HEK293 (cell line): ENCODE measurements around the gene FUT3.
"Not testable (repeated sequence)": the region's sequence is repeated elsewhere in the genome, so short reads cannot be mapped to it uniquely, and the experiment has no call there.

ENCODE experiments used
- CTCF ChIA-PET: fragments of 350-600 bp; formaldehyde crosslinking; extraction: SDS; loops from one replicate; lab custom pipeline; 2021; ENCODE audit warnings: antibody characterized with exemption; lab: Yijun Ruan, JAX
- POLR2A ChIA-PET: fragments of 300-600 bp; formaldehyde crosslinking; extraction: SDS; loops from one replicate; lab custom pipeline; 2020; ENCODE audit warnings: antibody characterized with exemption, inconsistent platforms; lab: Yijun Ruan, JAX
- H3K27ac ChIP-seq: fragments of 200-500 bp; sonication (Bioruptor generic); 2 replicates; pipeline ENCODE4 v1.5.1; 2014; ENCODE audit warnings: low read depth, low read length, control low read depth, inconsistent platforms; ENCODE audit errors: extremely low read depth
- H3K36me3 ChIP-seq, 2 experiments: fragments of 200-500 bp in 1 of 2; sonication (Bioruptor generic) in 1 of 2; 1 replicate in 1 of 2; 2 replicates in 1 of 2; pipeline ENCODE4 v1.5.1; 2014 to 2017; ENCODE audit warnings: inconsistent platforms in 2 of 2, low read length in 2 of 2; ENCODE audit not compliant: control insufficient read depth in 2 of 2, insufficient read depth in 1 of 2
- H3K4me1 ChIP-seq: fragments of 200-500 bp; sonication (Bioruptor generic); 2 replicates; pipeline ENCODE4 v1.5.1; 2014; ENCODE audit warnings: mild to moderate bottlenecking, low read length, inconsistent platforms; ENCODE audit not compliant: control insufficient read depth, insufficient read depth
- H3K4me3 ChIP-seq: 2 replicates; pipeline ENCODE4 v1.5.1; 2011; ENCODE audit warnings: low read depth, mild to moderate bottlenecking, control low read depth, low read length, moderate library complexity
- H3K9me3 ChIP-seq: fragments of 200-500 bp; sonication (Bioruptor generic); 2 replicates; pipeline ENCODE4 v1.5.1; 2014; ENCODE audit warnings: low read depth, low read length, inconsistent platforms; ENCODE audit not compliant: control insufficient read depth, insufficient read depth
- GLI4 ChIP-seq: fragments of 450-650 bp; formaldehyde crosslinking; IDR thresholded peaks from 2 replicates; pipeline ENCODE4 v1.5.1; 2016; ENCODE audit warnings: missing biosample characterization, missing genetic modification characterization
- IKZF3 ChIP-seq: fragments of 450-650 bp; IDR thresholded peaks from 2 replicates; pipeline ENCODE4 v1.5.0; 2018; ENCODE audit warnings: missing biosample characterization, mild to moderate bottlenecking, missing genetic modification characterization, moderate library complexity
- SCRT2 ChIP-seq: fragments of 450-650 bp; formaldehyde crosslinking; IDR thresholded peaks from 2 replicates; pipeline ENCODE4 v1.5.1; 2016; ENCODE audit warnings: missing biosample characterization, missing genetic modification characterization
- SP7 ChIP-seq: fragments of 450-650 bp; formaldehyde crosslinking; IDR thresholded peaks from 2 replicates; pipeline ENCODE4 v1.5.1; 2016; ENCODE audit warnings: missing biosample characterization, missing genetic modification characterization
- ZNF112 ChIP-seq: fragments of 450-650 bp; formaldehyde crosslinking; IDR thresholded peaks from 2 replicates; pipeline ENCODE4 v1.5.0; 2017; ENCODE audit warnings: missing biosample characterization, missing genetic modification characterization
- ZNF121 ChIP-seq: fragments of 450-650 bp; formaldehyde crosslinking; IDR thresholded peaks from 2 replicates; pipeline ENCODE4 v1.5.1; 2016; ENCODE audit warnings: missing biosample characterization, missing genetic modification characterization
- ZNF132 ChIP-seq: fragments of 450-650 bp; formaldehyde crosslinking; IDR thresholded peaks from 2 replicates; pipeline ENCODE4 v1.5.1; 2017; ENCODE audit warnings: missing biosample characterization, missing genetic modification characterization, borderline replicate concordance
- ZNF138 ChIP-seq: fragments of 450-650 bp; formaldehyde crosslinking; IDR thresholded peaks from 2 replicates; pipeline ENCODE4 v1.5.1; 2016; ENCODE audit warnings: missing biosample characterization, missing genetic modification characterization, borderline replicate concordance
- ZNF175 ChIP-seq: fragments of 450-650 bp; formaldehyde crosslinking; IDR thresholded peaks from 2 replicates; pipeline ENCODE4 v1.5.1; 2016; ENCODE audit warnings: missing biosample characterization, missing genetic modification characterization
- ZNF239 ChIP-seq: fragments of 450-650 bp; formaldehyde crosslinking; IDR thresholded peaks from 2 replicates; pipeline ENCODE4 v1.5.1; 2016; ENCODE audit warnings: missing biosample characterization, missing genetic modification characterization
- ZNF335 ChIP-seq: fragments of 450-650 bp; formaldehyde crosslinking; conservative IDR thresholded peaks from 2 replicates; pipeline ENCODE4 v1.5.1; 2016; ENCODE audit warnings: missing biosample characterization, missing genetic modification characterization
- ZNF530 ChIP-seq: fragments of 450-650 bp; formaldehyde crosslinking; IDR thresholded peaks from 2 replicates; pipeline ENCODE4 v1.5.1; 2016; ENCODE audit warnings: low read depth, missing biosample characterization, missing genetic modification characterization
- ZNF561 ChIP-seq: fragments of 450-650 bp; IDR thresholded peaks from 2 replicates; pipeline ENCODE4 v1.5.1; 2018; ENCODE audit warnings: missing biosample characterization, missing genetic modification characterization, borderline replicate concordance
- ZNF585B ChIP-seq: fragments of 450-650 bp; formaldehyde crosslinking; IDR thresholded peaks from 2 replicates; pipeline ENCODE4 v1.5.1; 2016; ENCODE audit warnings: missing biosample characterization, missing genetic modification characterization
- ZNF596 ChIP-seq: fragments of 450-650 bp; IDR thresholded peaks from 2 replicates; pipeline ENCODE4 v1.5.0; 2018; ENCODE audit warnings: missing biosample characterization, mild to moderate bottlenecking, missing genetic modification characterization, moderate library complexity
- ZNF623 ChIP-seq: fragments of 450-650 bp; formaldehyde crosslinking; IDR thresholded peaks from 2 replicates; pipeline ENCODE4 v1.5.1; 2016; ENCODE audit warnings: missing biosample characterization, missing genetic modification characterization
- ZNF664 ChIP-seq: fragments of 450-650 bp; formaldehyde crosslinking; IDR thresholded peaks from 2 replicates; pipeline ENCODE4 v1.5.1; 2016; ENCODE audit warnings: missing biosample characterization, missing genetic modification characterization
- ZNF785 ChIP-seq: fragments of 450-650 bp; formaldehyde crosslinking; IDR thresholded peaks from 2 replicates; pipeline ENCODE4 v1.5.1; 2016; ENCODE audit warnings: missing biosample characterization, missing genetic modification characterization
- TF ChIP-seq, protein P1 (sequence below): fragments of 450-650 bp; formaldehyde crosslinking; IDR thresholded peaks from 2 replicates; pipeline ENCODE4 v1.5.1; 2016; ENCODE audit warnings: missing biosample characterization, missing genetic modification characterization, borderline replicate concordance
- TF ChIP-seq, protein P2 (sequence below): fragments of 450-650 bp; formaldehyde crosslinking; conservative IDR thresholded peaks from 2 replicates; pipeline ENCODE4 v1.5.1; 2016; ENCODE audit warnings: low read depth, missing biosample characterization, missing genetic modification characterization
- TF ChIP-seq, protein P3 (sequence below): fragments of 450-650 bp; formaldehyde crosslinking; IDR thresholded peaks from 2 replicates; pipeline ENCODE4 v1.5.1; 2016; ENCODE audit warnings: missing biosample characterization, missing genetic modification characterization, borderline replicate concordance

Gene FUT3

DNA sequence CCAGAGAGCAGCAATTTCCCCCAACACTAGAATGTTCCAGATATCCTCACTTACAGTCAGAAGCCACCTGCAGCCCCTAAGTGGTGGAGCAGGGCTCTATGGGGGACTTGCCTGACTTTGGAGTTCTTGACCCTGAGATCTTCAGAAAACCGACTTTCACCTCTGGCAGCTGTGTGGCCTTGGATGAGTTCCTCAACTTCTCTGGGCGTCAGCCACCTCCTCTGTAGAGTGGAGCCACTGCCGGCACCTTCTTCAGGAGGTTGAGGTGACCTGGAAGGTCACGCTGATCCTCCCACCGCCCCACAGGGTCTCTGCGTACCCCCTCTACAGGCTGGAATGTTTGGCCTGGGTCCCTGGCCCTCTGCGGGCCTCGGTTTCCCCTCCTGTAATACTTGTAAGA, 26.2 kb upstream of the FUT3 start:
- no peak for TF ChIP-seq ZNF585B (tag by site-specific recombination)
- no peak for TF ChIP-seq ZNF596
- TF ChIP-seq, protein P1, sequence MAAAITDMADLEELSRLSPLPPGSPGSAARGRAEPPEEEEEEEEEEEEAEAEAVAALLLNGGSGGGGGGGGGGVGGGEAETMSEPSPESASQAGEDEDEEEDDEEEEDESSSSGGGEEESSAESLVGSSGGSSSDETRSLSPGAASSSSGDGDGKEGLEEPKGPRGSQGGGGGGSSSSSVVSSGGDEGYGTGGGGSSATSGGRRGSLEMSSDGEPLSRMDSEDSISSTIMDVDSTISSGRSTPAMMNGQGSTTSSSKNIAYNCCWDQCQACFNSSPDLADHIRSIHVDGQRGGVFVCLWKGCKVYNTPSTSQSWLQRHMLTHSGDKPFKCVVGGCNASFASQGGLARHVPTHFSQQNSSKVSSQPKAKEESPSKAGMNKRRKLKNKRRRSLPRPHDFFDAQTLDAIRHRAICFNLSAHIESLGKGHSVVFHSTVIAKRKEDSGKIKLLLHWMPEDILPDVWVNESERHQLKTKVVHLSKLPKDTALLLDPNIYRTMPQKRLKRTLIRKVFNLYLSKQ (tag by site-specific recombination) = no peak
- TF ChIP-seq ZNF561 = no peak
- TF ChIP-seq IKZF3 = no peak
- no peak for TF ChIP-seq ZNF132 (tag by site-specific recombination)
- TF ChIP-seq, all 188 proteins: peak for 0
- no peaks in the 10 kb centered on the region for H3K9me3 ChIP-seq
- no peak overlapping the region for H3K27ac ChIP-seq
- no peaks in the 10 kb centered on the region for H3K36me3 ChIP-seq
- H3K4me1 ChIP-seq = no peaks in the 10 kb centered on the region
- H3K4me3 ChIP-seq = no peak overlapping the region
- ChIA-PET POLR2A (no interaction called here), CTCF (interaction anchor here (0.7 to 1.9 kb wide), 5 partner anchors 14 to 73 kb away, joined by 3 to 7 read pairs (median 3); no protein-coding TSS in a partner anchor)

DNA sequence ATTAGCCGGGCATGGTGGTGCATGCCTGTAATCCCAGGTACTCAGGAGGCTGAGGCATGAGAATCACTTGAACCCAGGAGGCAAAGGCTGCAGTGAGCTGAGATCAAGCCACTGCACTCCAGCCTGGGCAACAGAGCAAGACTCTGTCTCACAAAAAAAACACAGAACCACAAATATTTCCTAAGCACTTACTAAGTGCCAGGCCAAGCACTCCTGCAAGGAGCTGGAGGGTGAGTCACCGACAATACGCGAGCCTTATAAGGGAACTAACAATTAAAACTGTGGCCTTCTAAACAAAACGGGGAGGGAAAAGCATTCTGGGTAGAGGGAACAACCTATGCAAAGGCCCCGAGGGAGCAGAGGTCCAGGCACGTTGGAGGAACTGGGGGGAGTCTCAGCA, 23.2 kb upstream of the FUT3 start:
- CTCF ChIA-PET, POLR2A ChIA-PET: not testable (repeated sequence)

DNA sequence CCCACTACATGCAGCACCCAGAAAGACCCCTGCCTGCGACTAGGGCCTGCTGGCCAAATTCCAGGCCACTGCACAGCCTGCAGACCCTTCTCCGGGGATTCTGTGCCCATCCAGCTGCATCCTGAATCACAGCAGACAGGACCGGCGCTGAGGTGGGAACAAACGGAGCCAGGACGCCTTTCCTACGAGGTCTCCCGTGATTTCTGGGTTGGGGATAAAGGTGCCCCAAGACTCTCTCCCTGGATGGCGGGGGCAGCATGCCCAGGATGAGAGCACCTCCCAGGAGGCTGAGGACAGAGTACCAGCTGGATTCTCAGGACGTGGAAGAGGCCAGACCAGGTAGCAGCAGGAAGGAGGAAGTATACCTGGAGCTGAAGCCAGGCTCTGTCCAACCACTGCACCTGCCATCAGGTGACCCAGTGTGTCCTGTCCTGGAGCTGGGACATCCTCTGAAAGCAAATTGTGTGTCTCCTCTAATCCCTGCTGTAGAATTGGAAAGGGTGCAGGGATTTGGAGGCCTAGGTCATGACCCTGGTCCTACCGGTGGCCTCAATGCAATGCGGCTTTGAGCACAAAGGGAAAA, 22.5 kb upstream of the FUT3 start:
- no peaks in the 10 kb centered on the region for H3K36me3 ChIP-seq
- CTCF ChIA-PET = interaction anchor here (0.6 kb wide), 1 partner anchor 149 kb away, joined by 6 read pairs; no protein-coding TSS in a partner anchor

More for the DNA sequence above, 23.2 kb upstream of the FUT3 start:
- not testable (repeated sequence) for H3K36me3 ChIP-seq, H3K9me3 ChIP-seq, H3K4me1 ChIP-seq, H3K27ac ChIP-seq, H3K4me3 ChIP-seq
- TF ChIP-seq ZNF623 (tag by site-specific recombination) (peak; percentile 76), SP7 (tag by site-specific recombination) (peak; percentile 28; the same call in 1 of the 2 replicates), ZNF664 (peak; percentile 86)

DNA sequence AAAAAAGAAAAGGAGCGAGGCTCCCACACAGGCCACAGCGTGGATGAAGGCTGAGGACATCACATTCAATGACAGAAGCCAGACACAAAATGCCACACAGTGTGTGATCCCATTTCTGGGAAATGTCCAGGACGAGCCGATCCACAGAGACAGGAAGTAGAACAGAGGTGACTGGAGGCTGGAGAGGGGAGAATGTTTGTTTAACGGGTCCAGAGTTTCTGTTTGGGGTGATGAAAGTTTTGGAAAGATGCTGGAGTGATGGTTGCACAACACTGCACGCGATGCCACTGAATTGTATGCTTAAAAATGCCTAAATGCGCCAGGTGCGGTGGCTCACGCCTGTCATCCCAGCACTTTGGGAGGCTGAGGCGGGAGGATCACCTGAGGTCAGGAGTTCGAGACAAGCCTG, 19.7 kb upstream of the FUT3 start:
- Histone ChIP-seq H3K27ac (no peak overlapping the region), H3K4me1 (no peaks in the 10 kb centered on the region), H3K4me3 (no peak overlapping the region), H3K9me3 (no peaks in the 10 kb centered on the region), H3K36me3 (no peaks in the 10 kb centered on the region)
- CTCF ChIA-PET = interaction anchor here (0.6 to 0.7 kb wide), 2 partner anchors 29 to 242 kb away, joined by 3 read pairs; no protein-coding TSS in a partner anchor
- TF ChIP-seq, protein P2, sequence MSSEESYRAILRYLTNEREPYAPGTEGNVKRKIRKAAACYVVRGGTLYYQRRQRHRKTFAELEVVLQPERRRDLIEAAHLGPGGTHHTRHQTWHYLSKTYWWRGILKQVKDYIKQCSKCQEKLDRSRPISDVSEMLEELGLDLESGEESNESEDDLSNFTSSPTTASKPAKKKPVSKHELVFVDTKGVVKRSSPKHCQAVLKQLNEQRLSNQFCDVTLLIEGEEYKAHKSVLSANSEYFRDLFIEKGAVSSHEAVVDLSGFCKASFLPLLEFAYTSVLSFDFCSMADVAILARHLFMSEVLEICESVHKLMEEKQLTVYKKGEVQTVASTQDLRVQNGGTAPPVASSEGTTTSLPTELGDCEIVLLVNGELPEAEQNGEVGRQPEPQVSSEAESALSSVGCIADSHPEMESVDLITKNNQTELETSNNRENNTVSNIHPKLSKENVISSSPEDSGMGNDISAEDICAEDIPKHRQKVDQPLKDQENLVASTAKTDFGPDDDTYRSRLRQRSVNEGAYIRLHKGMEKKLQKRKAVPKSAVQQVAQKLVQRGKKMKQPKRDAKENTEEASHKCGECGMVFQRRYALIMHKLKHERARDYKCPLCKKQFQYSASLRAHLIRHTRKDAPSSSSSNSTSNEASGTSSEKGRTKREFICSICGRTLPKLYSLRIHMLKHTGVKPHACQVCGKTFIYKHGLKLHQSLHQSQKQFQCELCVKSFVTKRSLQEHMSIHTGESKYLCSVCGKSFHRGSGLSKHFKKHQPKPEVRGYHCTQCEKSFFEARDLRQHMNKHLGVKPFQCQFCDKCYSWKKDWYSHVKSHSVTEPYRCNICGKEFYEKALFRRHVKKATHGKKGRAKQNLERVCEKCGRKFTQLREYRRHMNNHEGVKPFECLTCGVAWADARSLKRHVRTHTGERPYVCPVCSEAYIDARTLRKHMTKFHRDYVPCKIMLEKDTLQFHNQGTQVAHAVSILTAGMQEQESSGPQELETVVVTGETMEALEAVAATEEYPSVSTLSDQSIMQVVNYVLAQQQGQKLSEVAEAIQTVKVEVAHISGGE (tag by site-specific recombination) = no peak
- TF ChIP-seq GLI4 (no peak), SCRT2 (tag by site-specific recombination) (no peak)
- TF ChIP-seq, protein P3, sequence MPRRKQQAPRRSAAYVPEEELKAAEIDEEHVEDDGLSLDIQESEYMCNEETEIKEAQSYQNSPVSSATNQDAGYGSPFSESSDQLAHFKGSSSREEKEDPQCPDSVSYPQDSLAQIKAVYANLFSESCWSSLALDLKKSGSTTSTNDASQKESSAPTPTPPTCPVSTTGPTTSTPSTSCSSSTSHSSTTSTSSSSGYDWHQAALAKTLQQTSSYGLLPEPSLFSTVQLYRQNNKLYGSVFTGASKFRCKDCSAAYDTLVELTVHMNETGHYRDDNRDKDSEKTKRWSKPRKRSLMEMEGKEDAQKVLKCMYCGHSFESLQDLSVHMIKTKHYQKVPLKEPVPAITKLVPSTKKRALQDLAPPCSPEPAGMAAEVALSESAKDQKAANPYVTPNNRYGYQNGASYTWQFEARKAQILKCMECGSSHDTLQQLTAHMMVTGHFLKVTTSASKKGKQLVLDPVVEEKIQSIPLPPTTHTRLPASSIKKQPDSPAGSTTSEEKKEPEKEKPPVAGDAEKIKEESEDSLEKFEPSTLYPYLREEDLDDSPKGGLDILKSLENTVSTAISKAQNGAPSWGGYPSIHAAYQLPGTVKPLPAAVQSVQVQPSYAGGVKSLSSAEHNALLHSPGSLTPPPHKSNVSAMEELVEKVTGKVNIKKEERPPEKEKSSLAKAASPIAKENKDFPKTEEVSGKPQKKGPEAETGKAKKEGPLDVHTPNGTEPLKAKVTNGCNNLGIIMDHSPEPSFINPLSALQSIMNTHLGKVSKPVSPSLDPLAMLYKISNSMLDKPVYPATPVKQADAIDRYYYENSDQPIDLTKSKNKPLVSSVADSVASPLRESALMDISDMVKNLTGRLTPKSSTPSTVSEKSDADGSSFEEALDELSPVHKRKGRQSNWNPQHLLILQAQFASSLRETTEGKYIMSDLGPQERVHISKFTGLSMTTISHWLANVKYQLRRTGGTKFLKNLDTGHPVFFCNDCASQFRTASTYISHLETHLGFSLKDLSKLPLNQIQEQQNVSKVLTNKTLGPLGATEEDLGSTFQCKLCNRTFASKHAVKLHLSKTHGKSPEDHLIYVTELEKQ (tag by site-specific recombination) = no peak
- TF ChIP-seq, all 188 proteins: peak for 0
- POLR2A ChIA-PET = interaction anchor here (0.8 kb wide), 1 partner anchor 43 kb away, joined by 3 read pairs; no protein-coding TSS in a partner anchor

More for the DNA sequence above, 22.5 kb upstream of the FUT3 start:
- no peak for TF ChIP-seq ZNF121 (tag by site-specific recombination)
- no peak for TF ChIP-seq ZNF175
- no peak for TF ChIP-seq ZNF785 (tag by site-specific recombination)
- TF ChIP-seq ZNF138 (tag by site-specific recombination) = no peak
- no peak for TF ChIP-seq ZNF335
- TF ChIP-seq ZNF239 = no peak
- no peak for TF ChIP-seq ZNF112 (tag by site-specific recombination)
- TF ChIP-seq ZNF530 (tag by site-specific recombination) = no peak
- H3K4me3 ChIP-seq = no peak overlapping the region
- no peaks in the 10 kb centered on the region for H3K9me3 ChIP-seq
- no peak overlapping the region for H3K27ac ChIP-seq
- H3K4me1 ChIP-seq = no peaks in the 10 kb centered on the region
- POLR2A ChIA-PET = no interaction called here
